ENCODE measurements around the gene GCC2.

The GCC2 gene

DNA sequence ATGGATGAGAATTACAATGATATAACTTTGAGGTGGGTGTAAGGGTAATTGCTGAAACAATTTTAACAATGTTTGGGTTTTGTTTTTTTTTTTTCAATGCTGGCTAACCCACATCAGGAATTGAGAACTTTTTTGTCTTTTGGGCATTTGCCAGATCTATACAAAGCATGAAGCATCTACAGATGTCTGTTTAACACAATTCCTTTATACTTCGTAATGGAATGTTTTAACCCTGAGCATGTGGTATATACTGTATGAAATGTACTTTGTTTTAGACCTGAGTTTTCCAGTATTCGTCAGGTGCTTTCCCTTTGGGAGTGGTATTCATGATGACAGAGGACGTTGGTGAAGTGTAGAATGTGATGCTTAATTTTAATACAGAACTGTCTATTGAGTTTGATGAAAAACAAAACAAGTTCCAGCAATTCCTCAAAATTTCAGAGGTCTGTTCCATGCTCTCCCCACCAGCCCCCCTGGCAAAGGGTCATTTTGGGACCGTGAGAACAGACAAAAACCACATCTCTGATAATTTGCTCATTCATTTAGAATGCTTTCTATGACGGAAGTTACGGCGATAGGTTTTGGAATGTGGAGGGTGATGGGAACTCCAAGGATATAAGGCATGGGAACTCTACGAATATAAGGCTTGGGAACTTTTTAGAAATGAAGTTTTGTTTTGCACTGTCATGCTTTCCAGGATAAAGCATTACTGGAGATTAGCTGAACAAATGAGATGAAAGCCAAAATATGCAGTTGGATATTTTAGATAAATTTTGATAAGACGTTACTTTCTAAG lies 99.4 kb downstream of the GCC2 start:
- H3K27ac ChIP-seq (ENCODE audit: low read length), result no peak overlapping the region
- no peak overlapping the region for H3K4me3 ChIP-seq (ENCODE audit: low read length)
- peaks cover 67% of the 10 kb centered on the region for H3K79me2 ChIP-seq (ENCODE audit: low read length)

DNA sequence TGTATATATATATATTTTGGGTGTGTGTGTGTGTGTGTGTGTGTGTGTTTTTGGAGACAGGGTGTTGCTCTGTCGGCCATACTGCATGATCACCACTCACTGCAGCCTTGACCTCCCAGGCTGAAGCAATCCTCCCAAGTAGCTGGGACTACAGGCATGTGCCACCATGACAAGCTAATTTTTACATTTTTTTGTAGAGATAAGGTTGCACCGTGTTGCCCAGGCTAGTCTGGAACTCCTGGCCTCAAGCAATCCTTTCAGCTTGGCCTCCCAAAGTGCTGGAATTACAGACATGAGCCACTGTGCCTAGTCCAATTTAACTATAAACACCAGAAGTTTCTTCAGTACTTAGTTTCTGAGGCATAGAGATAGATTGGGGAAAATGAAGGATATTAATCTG lies 103.6 kb downstream of the GCC2 start:
- H3K36me3 ChIP-seq (replicated peaks; ENCODE audit: low read depth, low read length), result no peaks in the 10 kb centered on the region
- TF ChIP-seq EZH2phosphoT487 (IDR thresholded peaks at IDR 0.05; ENCODE audit: low read depth), result no peak
- TF ChIP-seq, protein P1, sequence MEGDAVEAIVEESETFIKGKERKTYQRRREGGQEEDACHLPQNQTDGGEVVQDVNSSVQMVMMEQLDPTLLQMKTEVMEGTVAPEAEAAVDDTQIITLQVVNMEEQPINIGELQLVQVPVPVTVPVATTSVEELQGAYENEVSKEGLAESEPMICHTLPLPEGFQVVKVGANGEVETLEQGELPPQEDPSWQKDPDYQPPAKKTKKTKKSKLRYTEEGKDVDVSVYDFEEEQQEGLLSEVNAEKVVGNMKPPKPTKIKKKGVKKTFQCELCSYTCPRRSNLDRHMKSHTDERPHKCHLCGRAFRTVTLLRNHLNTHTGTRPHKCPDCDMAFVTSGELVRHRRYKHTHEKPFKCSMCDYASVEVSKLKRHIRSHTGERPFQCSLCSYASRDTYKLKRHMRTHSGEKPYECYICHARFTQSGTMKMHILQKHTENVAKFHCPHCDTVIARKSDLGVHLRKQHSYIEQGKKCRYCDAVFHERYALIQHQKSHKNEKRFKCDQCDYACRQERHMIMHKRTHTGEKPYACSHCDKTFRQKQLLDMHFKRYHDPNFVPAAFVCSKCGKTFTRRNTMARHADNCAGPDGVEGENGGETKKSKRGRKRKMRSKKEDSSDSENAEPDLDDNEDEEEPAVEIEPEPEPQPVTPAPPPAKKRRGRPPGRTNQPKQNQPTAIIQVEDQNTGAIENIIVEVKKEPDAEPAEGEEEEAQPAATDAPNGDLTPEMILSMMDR (IDR thresholded peaks at IDR 0.05; ENCODE audit: low read depth, low read length), result no peak
- H3K27me3 ChIP-seq (ENCODE audit: low read depth, low read length), result no peaks in the 10 kb centered on the region
- H3K9me3 ChIP-seq (ENCODE audit: insufficient read depth, low read length), result no peaks in the 10 kb centered on the region
- H3K4me3 ChIP-seq (ENCODE audit: low read length), result no peak overlapping the region
- no peak overlapping the region for H2AFZ ChIP-seq (ENCODE audit: low read depth, low read length)
- H3K4me1 ChIP-seq (ENCODE audit: low read length), result no peaks in the 10 kb centered on the region; the same call in 1 of the 2 replicates
- H4K20me1 ChIP-seq (ENCODE audit: insufficient read depth, low read length), result peaks cover 58% of the 10 kb centered on the region
- no peak overlapping the region for H3K27ac ChIP-seq (ENCODE audit: low read length)
- no peak overlapping the region for H3K9ac ChIP-seq (ENCODE audit: low read length)
- peaks cover 79% of the 10 kb centered on the region for H3K79me2 ChIP-seq (ENCODE audit: low read length)
- no peak overlapping the region for H3K4me2 ChIP-seq (ENCODE audit: low read length)

More for the DNA sequence above, 99.4 kb downstream of the GCC2 start:
- Histone ChIP-seq H3K27me3 (ENCODE audit: low read depth, low read length) (no peaks in the 10 kb centered on the region), H4K20me1 (ENCODE audit: insufficient read depth, low read length) (peaks cover 39% of the 10 kb centered on the region), H3K4me1 (ENCODE audit: low read length) (no peaks in the 10 kb centered on the region; the same call in 1 of the 2 replicates), H3K9ac (ENCODE audit: low read length) (no peak overlapping the region), H3K36me3 (replicated peaks; ENCODE audit: low read depth, low read length) (peaks cover 5% of the 10 kb centered on the region), H3K9me3 (ENCODE audit: insufficient read depth, low read length) (no peaks in the 10 kb centered on the region), H3K4me2 (ENCODE audit: low read length) (no peak overlapping the region), H2AFZ (ENCODE audit: low read depth, low read length) (no peak overlapping the region)
- TF ChIP-seq, protein P1 (IDR thresholded peaks at IDR 0.05; ENCODE audit: low read depth, low read length), result no peak
- no peak for TF ChIP-seq EZH2phosphoT487 (IDR thresholded peaks at IDR 0.05; ENCODE audit: low read depth)

DNA sequence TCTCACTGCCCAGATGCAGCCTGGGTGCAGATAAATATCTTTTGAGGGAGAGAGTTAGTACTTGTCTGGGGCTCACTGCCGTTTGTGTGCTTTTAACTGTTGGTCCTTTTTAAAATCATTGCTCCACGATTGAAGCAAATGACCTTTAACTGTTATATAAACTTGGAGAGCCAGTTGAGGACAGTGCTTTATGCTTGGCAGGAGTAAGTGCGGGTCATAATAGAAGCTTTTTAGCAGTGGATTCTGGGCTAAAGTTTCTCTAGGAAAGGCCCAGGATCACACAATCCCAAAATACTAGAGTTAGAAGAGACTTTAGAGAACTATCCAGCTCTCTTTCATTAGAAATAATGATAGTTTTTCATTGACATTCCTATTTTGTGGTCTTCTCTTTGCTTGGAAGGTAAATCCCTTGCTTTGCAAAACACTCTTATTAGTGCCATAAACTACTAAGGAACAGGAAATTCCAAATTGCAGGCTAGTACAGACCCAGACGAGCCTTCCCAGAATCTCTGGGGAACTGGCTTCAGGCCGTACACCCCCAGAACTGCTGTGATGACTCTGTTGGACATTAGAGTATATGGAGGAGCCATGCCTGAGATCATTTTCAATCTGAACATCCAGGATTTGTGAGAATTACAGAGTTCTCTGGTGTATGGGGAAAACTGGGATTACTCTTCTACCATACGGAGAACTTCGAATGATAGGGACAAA lies 104.4 kb downstream of the GCC2 start:
- H3K4me3 ChIP-seq (ENCODE audit: low read length), result no peak overlapping the region
- peaks cover 79% of the 10 kb centered on the region for H3K79me2 ChIP-seq (ENCODE audit: low read length)

DNA sequence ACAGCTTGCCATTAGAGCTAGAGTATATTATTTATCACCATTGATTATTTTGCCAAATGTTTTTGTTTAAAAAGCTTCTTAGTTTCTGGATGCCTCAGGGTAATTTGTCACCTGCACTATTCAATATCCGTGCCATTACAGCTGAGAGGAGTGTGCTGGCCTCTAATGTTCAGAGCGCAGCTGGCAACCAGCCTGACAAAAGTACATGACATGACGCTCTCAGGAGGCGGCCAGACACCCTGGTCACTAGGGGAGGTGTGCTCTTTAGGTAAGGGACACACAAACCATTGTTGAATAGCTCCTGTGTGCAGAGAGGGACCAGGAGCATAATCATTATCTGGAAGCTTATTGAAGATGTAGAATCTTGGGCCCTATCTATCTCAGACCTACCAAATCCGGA lies 105.5 kb downstream of the GCC2 start:
- Histone ChIP-seq H3K9ac (ENCODE audit: low read length) (no peak overlapping the region), H3K4me2 (ENCODE audit: low read length) (no peak overlapping the region), H3K4me3 (ENCODE audit: low read length) (no peak overlapping the region), H3K4me1 (ENCODE audit: low read length) (no peaks in the 10 kb centered on the region; the same call in 1 of the 2 replicates), H2AFZ (ENCODE audit: low read depth, low read length) (no peak overlapping the region), H4K20me1 (ENCODE audit: insufficient read depth, low read length) (peaks cover 45% of the 10 kb centered on the region), H3K9me3 (ENCODE audit: insufficient read depth, low read length) (no peaks in the 10 kb centered on the region), H3K79me2 (ENCODE audit: low read length) (peaks cover 79% of the 10 kb centered on the region), H3K36me3 (replicated peaks; ENCODE audit: low read depth, low read length) (no peaks in the 10 kb centered on the region), H3K27me3 (ENCODE audit: low read depth, low read length) (no peaks in the 10 kb centered on the region), H3K27ac (ENCODE audit: low read length) (no peak overlapping the region)
- TF ChIP-seq, protein P1 (IDR thresholded peaks at IDR 0.05; ENCODE audit: low read depth, low read length), result no peak
- TF ChIP-seq EZH2phosphoT487 (IDR thresholded peaks at IDR 0.05; ENCODE audit: low read depth), result no peak

More for the DNA sequence above, 104.4 kb downstream of the GCC2 start:
- no peak overlapping the region for H2AFZ ChIP-seq (ENCODE audit: low read depth, low read length)
- no peaks in the 10 kb centered on the region for H3K36me3 ChIP-seq (replicated peaks; ENCODE audit: low read depth, low read length)
- no peak overlapping the region for H3K9ac ChIP-seq (ENCODE audit: low read length)
- peaks cover 50% of the 10 kb centered on the region for H4K20me1 ChIP-seq (ENCODE audit: insufficient read depth, low read length)
- TF ChIP-seq, protein P1 (IDR thresholded peaks at IDR 0.05; ENCODE audit: low read depth, low read length), result no peak
- no peak overlapping the region for H3K4me2 ChIP-seq (ENCODE audit: low read length)
- H3K27me3 ChIP-seq (ENCODE audit: low read depth, low read length), result no peaks in the 10 kb centered on the region
- H3K4me1 ChIP-seq (ENCODE audit: low read length), result no peaks in the 10 kb centered on the region; the same call in 1 of the 2 replicates
- H3K27ac ChIP-seq (ENCODE audit: low read length), result no peak overlapping the region
- H3K9me3 ChIP-seq (ENCODE audit: insufficient read depth, low read length), result no peaks in the 10 kb centered on the region

All from OCI-LY3 (cell line).